Activated T-helper 1 cell treated with anti-CD3 and anti-CD28 coated beads, Interleukin-2, amount 50 U/mL, for 16 hours (primary cell): Measurements from ENCODE around the gene GNMT.
A peak's percentile ranks its signal among the peaks of the same experiment; 100 is the strongest.

Experiments
- DNase-seq, 2 donors: peaks; one replicate each; pipeline ENCODE4 v3.0.0-alpha.2; 2020; ENCODE audit warnings: low read depth in 1 of 2, low spot score in 1 of 2

GNMT gene

GRCh38 chr6:42960243-42961019 is at the start of gene GNMT:
Gene GNMT, plus strand, starts transcription at chr6:42960754. Its CDS starts 14 bp downstream, at chr6:42960768.
- DNase-seq: peak in 1 of 2 donors; percentile 29

- DNase-seq: no peak
Observed at GRCh38 chr6:42911171-42912021, 49.2 kb upstream of the GNMT start.

- no peak for DNase-seq
Observed at GRCh38 chr6:42914546-42914945, 46.0 kb upstream of the GNMT start.

GRCh38 chr6:42915732-42916131 is 44.8 kb upstream of the GNMT start, which contains the start of gene PTCRA:
Gene PTCRA, plus strand, starts transcription at chr6:42916053. Its CDS starts 17 bp downstream, at chr6:42916070.
- no peak for DNase-seq

GRCh38 chr6:42916288-42916687 is 44.3 kb upstream of the GNMT start:
- DNase-seq: no peak

GRCh38 chr6:42921801-42922200 is 38.8 kb upstream of the GNMT start:
- DNase-seq: no peak

- no peak for DNase-seq
Observed at GRCh38 chr6:42923666-42924065, 36.9 kb upstream of the GNMT start.

- no peak for DNase-seq
Observed at GRCh38 chr6:42925248-42925857, 35.2 kb upstream of the GNMT start.

GRCh38 chr6:42928986-42929820 is 31.4 kb upstream of the GNMT start, which contains the start of gene CNPY3:
Gene CNPY3, plus strand, starts transcription at chr6:42929480. Its CDS starts 91 bp downstream, at chr6:42929571.
- DNase-seq: peak; percentile 87 to 91

GRCh38 chr6:42929821-42930360 is 30.7 kb upstream of the GNMT start:
- peak in 1 of 2 donors; percentile 34 for DNase-seq

GRCh38 chr6:42932412-42932811 is 28.1 kb upstream of the GNMT start:
- DNase-seq: no peak

- DNase-seq: no peak
Observed at GRCh38 chr6:42933205-42933604, 27.3 kb upstream of the GNMT start.

- DNase-seq: no peak
Observed at GRCh38 chr6:42935322-42935721, 25.2 kb upstream of the GNMT start.

- no peak for DNase-seq
Observed at GRCh38 chr6:42936398-42936797, 24.2 kb upstream of the GNMT start.

- DNase-seq: no peak
Observed at GRCh38 chr6:42937548-42938427, 22.8 kb upstream of the GNMT start.

- no peak for DNase-seq
Observed at GRCh38 chr6:42938428-42938796, 22.1 kb upstream of the GNMT start.

GRCh38 chr6:42938987-42939809 is 21.4 kb upstream of the GNMT start:
- no peak for DNase-seq

GRCh38 chr6:42939810-42940167 is 20.8 kb upstream of the GNMT start:
- DNase-seq: no peak
